Activated CD8-positive, alpha-beta memory T cell treated with anti-CD3 and anti-CD28 coated beads, Interleukin-2, amount 10 ng/mL, durations not matched to agents 7 days and 5 days (primary cell): ENCODE measurements around the gene HTR6. TPM values are rescaled to one million over a fixed set of nuclear protein-coding genes. Genes with fewer than 3 reads are reported as not detected.

Experiments
- ATAC-seq: fragments of 150-1000 bp; cut with Tn5 transposase; one replicate; pipeline ENCODE4 v1.10.0; 2021; ENCODE audit warnings: moderate library complexity
- CTCF ChIA-PET: fragments of 350-600 bp; sonication (Branson Sonifier 250); formaldehyde crosslinking; loops from one replicate; lab custom pipeline; 2021; ENCODE audit warnings: antibody characterized with exemption; lab: Charles Lee
- DNase-seq: peaks from one replicate; pipeline ENCODE4 v3.0.0-alpha.2; 2020
- H3K27ac Mint-ChIP-seq: one replicate; pipeline ENCODE4 v1.8.0; 2021; ENCODE audit warnings: mild to moderate bottlenecking, mixed read lengths
- H3K27me3 Mint-ChIP-seq: one replicate; pipeline ENCODE4 v1.8.0; 2021; ENCODE audit warnings: mixed read lengths
- H3K36me3 Mint-ChIP-seq: one replicate; pipeline ENCODE4 v1.8.0; 2021; ENCODE audit warnings: mild to moderate bottlenecking, mixed read lengths
- H3K4me1 Mint-ChIP-seq: one replicate; pipeline ENCODE4 v1.8.0; 2021; ENCODE audit warnings: mixed read lengths
- H3K4me3 Mint-ChIP-seq: one replicate; pipeline ENCODE4 v1.8.0; 2021; ENCODE audit warnings: mild to moderate bottlenecking, moderate library complexity, mixed read lengths
- H3K9me3 Mint-ChIP-seq: one replicate; pipeline ENCODE4 v1.8.0; 2022; ENCODE audit warnings: low read depth, mixed read lengths
- total RNA-seq, 2 experiments: library from RNA; stranded (reverse); gene quantifications; one replicate each; pipeline ENCODE4 v1.2.3, GENCODE V29; 2021

Gene HTR6
- total RNA-seq, 2 experiments from 2014 or later = not detected

- no peak overlapping the region for H3K27ac Mint-ChIP-seq
- H3K27me3 Mint-ChIP-seq = peaks cover 20% of the 10 kb centered on the region
- CTCF ChIA-PET = interaction anchor here (3.8 kb wide), 1 partner anchor 11 kb away, joined by 22 read pairs; no protein-coding TSS in a partner anchor
- H3K36me3 Mint-ChIP-seq = no peaks in the 10 kb centered on the region
- ATAC-seq = no peak
- DNase-seq = no peak
- no peaks in the 10 kb centered on the region for H3K4me1 Mint-ChIP-seq
- no peaks in the 10 kb centered on the region for H3K9me3 Mint-ChIP-seq
- no peak overlapping the region for H3K4me3 Mint-ChIP-seq
These were observed 7.6 kb downstream of the HTR6 start for GRCh38 chr1:19672237-19672636.

- no peak overlapping the region for H3K27ac Mint-ChIP-seq
- no peaks in the 10 kb centered on the region for H3K4me1 Mint-ChIP-seq
- peaks cover 3% of the 10 kb centered on the region for H3K27me3 Mint-ChIP-seq
- no peak for DNase-seq
- H3K9me3 Mint-ChIP-seq = no peaks in the 10 kb centered on the region
- H3K4me3 Mint-ChIP-seq = no peak overlapping the region
- CTCF ChIA-PET = interaction anchor here (1.2 kb wide), 1 partner anchor 28 kb away, joined by 4 read pairs; no protein-coding TSS in a partner anchor
- H3K36me3 Mint-ChIP-seq = no peaks in the 10 kb centered on the region
- ATAC-seq = no peak
These were observed 11.1 kb downstream of the HTR6 start for GRCh38 chr1:19675797-19676196.

GRCh38 chr1:19676438-19676922 is 11.8 kb downstream of the HTR6 start:
- Mint-ChIP-seq H3K36me3 (no peaks in the 10 kb centered on the region), H3K27ac (no peak overlapping the region), H3K9me3 (no peaks in the 10 kb centered on the region), H3K27me3 (peaks cover 3% of the 10 kb centered on the region), H3K4me3 (no peak overlapping the region), H3K4me1 (no peaks in the 10 kb centered on the region)
- ATAC-seq (no peak), DNase-seq (no peak)
- CTCF ChIA-PET = interaction anchor here (1.2 to 2.1 kb wide), 2 partner anchors 14 to 28 kb away, joined by 4 to 5 read pairs; no protein-coding TSS in a partner anchor

- no peaks in the 10 kb centered on the region for H3K4me1 Mint-ChIP-seq
- no peaks in the 10 kb centered on the region for H3K36me3 Mint-ChIP-seq
- no peaks in the 10 kb centered on the region for H3K9me3 Mint-ChIP-seq
These were observed 13.8 kb downstream of the HTR6 start for GRCh38 chr1:19678493-19678892.

GRCh38 chr1:19678931-19679453 is 14.3 kb downstream of the HTR6 start:
- peaks cover 3% of the 10 kb centered on the region for H3K27me3 Mint-ChIP-seq
- ATAC-seq (no peak), DNase-seq (no peak)
- H3K27ac Mint-ChIP-seq = no peak overlapping the region
- no peaks in the 10 kb centered on the region for H3K36me3 Mint-ChIP-seq
- CTCF ChIA-PET = interaction anchor here (2.1 kb wide), 1 partner anchor 17 kb away, joined by 5 read pairs; no protein-coding TSS in a partner anchor
- H3K9me3 Mint-ChIP-seq = no peaks in the 10 kb centered on the region
- no peaks in the 10 kb centered on the region for H3K4me1 Mint-ChIP-seq
- H3K4me3 Mint-ChIP-seq = no peak overlapping the region

More at GRCh38 chr1:19678493-19678892, 13.8 kb downstream of the HTR6 start:
- Mint-ChIP-seq H3K27ac (no peak overlapping the region), H3K27me3 (peaks cover 3% of the 10 kb centered on the region), H3K4me3 (no peak overlapping the region)
- CTCF ChIA-PET = interaction anchor here (2.1 kb wide), 1 partner anchor 16 kb away, joined by 5 read pairs; no protein-coding TSS in a partner anchor
- ATAC-seq (no peak), DNase-seq (no peak)

GRCh38 chr1:19679691-19680090 is 15.0 kb downstream of the HTR6 start:
- no peak for ATAC-seq
- no peak for DNase-seq
- H3K4me1 Mint-ChIP-seq = no peaks in the 10 kb centered on the region
- no peak overlapping the region for H3K27ac Mint-ChIP-seq
- no peaks in the 10 kb centered on the region for H3K9me3 Mint-ChIP-seq
- no peaks in the 10 kb centered on the region for H3K36me3 Mint-ChIP-seq
- CTCF ChIA-PET = no interaction called here
- H3K4me3 Mint-ChIP-seq = no peak overlapping the region
- peaks cover 3% of the 10 kb centered on the region for H3K27me3 Mint-ChIP-seq

- Mint-ChIP-seq H3K4me3 (no peak overlapping the region), H3K9me3 (no peaks in the 10 kb centered on the region), H3K27ac (no peak overlapping the region), H3K36me3 (no peaks in the 10 kb centered on the region), H3K4me1 (no peaks in the 10 kb centered on the region), H3K27me3 (peaks cover 3% of the 10 kb centered on the region)
- CTCF ChIA-PET = interaction anchor here (1.3 to 2.5 kb wide), 2 partner anchors 19 to 27 kb away, joined by 4 to 7 read pairs; no protein-coding TSS in a partner anchor
- DNase-seq (no peak), ATAC-seq (no peak)
These were observed 16.0 kb downstream of the HTR6 start for GRCh38 chr1:19680644-19681043.

- CTCF ChIA-PET = interaction anchor here (1.3 to 2.5 kb wide), 2 partner anchors 20 to 23 kb away, joined by 3 to 7 read pairs; no protein-coding TSS in a partner anchor
- DNase-seq = no peak
- H3K4me1 Mint-ChIP-seq = no peaks in the 10 kb centered on the region
- H3K4me3 Mint-ChIP-seq = no peak overlapping the region
- H3K27ac Mint-ChIP-seq = no peak overlapping the region
- ATAC-seq = no peak
- no peaks in the 10 kb centered on the region for H3K27me3 Mint-ChIP-seq
- H3K36me3 Mint-ChIP-seq = peaks cover 2% of the 10 kb centered on the region
- no peaks in the 10 kb centered on the region for H3K9me3 Mint-ChIP-seq
These were observed 17.6 kb downstream of the HTR6 start for GRCh38 chr1:19682257-19682656.

GRCh38 chr1:19682901-19683300 is 18.2 kb downstream of the HTR6 start:
- Mint-ChIP-seq H3K4me1 (peaks cover 5% of the 10 kb centered on the region), H3K27me3 (no peaks in the 10 kb centered on the region), H3K27ac (no peak overlapping the region), H3K9me3 (no peaks in the 10 kb centered on the region), H3K36me3 (peaks cover 7% of the 10 kb centered on the region), H3K4me3 (no peak overlapping the region)
- ATAC-seq (no peak), DNase-seq (no peak)
- CTCF ChIA-PET = no interaction called here

- CTCF ChIA-PET = no interaction called here
- peaks cover 10% of the 10 kb centered on the region for H3K4me1 Mint-ChIP-seq
- DNase-seq (no peak), ATAC-seq (no peak)
- no peak overlapping the region for H3K4me3 Mint-ChIP-seq
- peaks cover 8% of the 10 kb centered on the region for H3K36me3 Mint-ChIP-seq
- H3K9me3 Mint-ChIP-seq = no peaks in the 10 kb centered on the region
- no peak overlapping the region for H3K27ac Mint-ChIP-seq
- no peaks in the 10 kb centered on the region for H3K27me3 Mint-ChIP-seq
These were observed 18.7 kb downstream of the HTR6 start for GRCh38 chr1:19683351-19683750.

GRCh38 chr1:19684677-19685076 is 20.0 kb downstream of the HTR6 start:
- CTCF ChIA-PET = interaction anchor here (1.1 kb wide), 1 partner anchor 17 kb away, joined by 4 read pairs; no protein-coding TSS in a partner anchor
- Mint-ChIP-seq H3K4me3 (no peak overlapping the region), H3K27me3 (no peaks in the 10 kb centered on the region), H3K36me3 (peaks cover 21% of the 10 kb centered on the region), H3K27ac (no peak overlapping the region), H3K4me1 (peaks cover 17% of the 10 kb centered on the region), H3K9me3 (peaks cover 4% of the 10 kb centered on the region)
- no peak for DNase-seq
- no peak for ATAC-seq

GRCh38 chr1:19685994-19686393 is 21.3 kb downstream of the HTR6 start:
- CTCF ChIA-PET = no interaction called here
- Mint-ChIP-seq H3K36me3 (peaks cover 33% of the 10 kb centered on the region), H3K27me3 (no peaks in the 10 kb centered on the region), H3K4me1 (peaks cover 17% of the 10 kb centered on the region), H3K4me3 (no peak overlapping the region), H3K9me3 (peaks cover 6% of the 10 kb centered on the region), H3K27ac (no peak overlapping the region)
- ATAC-seq (no peak), DNase-seq (no peak)

GRCh38 chr1:19687414-19687813 is 22.7 kb downstream of the HTR6 start:
- no peaks in the 10 kb centered on the region for H3K27me3 Mint-ChIP-seq
- no peak overlapping the region for H3K27ac Mint-ChIP-seq
- peaks cover 17% of the 10 kb centered on the region for H3K4me1 Mint-ChIP-seq
- H3K36me3 Mint-ChIP-seq = peaks cover 45% of the 10 kb centered on the region
- H3K4me3 Mint-ChIP-seq = no peak overlapping the region
- DNase-seq (no peak), ATAC-seq (no peak)
- peaks cover 6% of the 10 kb centered on the region for H3K9me3 Mint-ChIP-seq
- CTCF ChIA-PET = interaction anchor here (0.9 to 1.9 kb wide), 3 partner anchors 25 to 812 kb away, joined by 3 to 8 read pairs (median 3); no protein-coding TSS in a partner anchor
